ENCODE data around the gene LURAP1L. TPM values are rescaled to one million over a fixed set of nuclear protein-coding genes. Genes with fewer than 3 reads are reported as not detected.
A peak's percentile ranks its signal among the peaks of the same experiment; 100 is the strongest.

LURAP1L gene
- total and polyA plus RNA-seq, 2 of the 4 experiments (the other 2 are of a cell fraction): 6.1 to 10.6 TPM

DNA sequence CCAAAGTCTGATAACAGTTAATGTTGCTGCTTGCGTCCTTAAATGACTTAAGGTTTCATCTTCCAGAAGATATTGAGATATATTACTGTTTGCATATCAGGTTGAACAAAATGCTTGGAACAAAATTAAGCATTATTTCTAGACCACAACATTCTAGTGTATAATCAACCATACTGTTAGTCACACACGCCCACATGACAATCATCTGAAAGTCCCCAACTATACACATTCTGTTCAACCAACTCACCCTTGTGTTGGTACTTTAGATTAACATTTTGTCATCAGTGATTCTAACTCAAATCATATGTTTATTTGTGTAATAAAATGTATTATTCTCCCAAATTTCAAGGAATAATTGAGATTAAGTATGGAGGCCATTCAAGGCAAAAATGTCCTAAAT, 47.3 kb downstream of the LURAP1L start:
- Histone ChIP-seq H3K56ac (ENCODE audit: extremely low read depth, insufficient read depth, low read length) (no peak overlapping the region), H3K9me1 (ENCODE audit: insufficient read depth, low read length) (peaks cover 12% of the 10 kb centered on the region; the same call in 1 of the 2 replicates), H2AK5ac (ENCODE audit: low read depth, low read length) (no peak overlapping the region), H3K4ac (ENCODE audit: low read depth, low read length) (no peak overlapping the region), H2BK15ac (ENCODE audit: low read depth, low read length) (no peak overlapping the region), H2BK20ac (ENCODE audit: low read depth, low read length) (no peak overlapping the region), H3K4me2 (ENCODE audit: low read depth, low read length) (no peak overlapping the region), H3K9me3 (ENCODE audit: control insufficient read depth, insufficient read depth, low read length) (no peaks in the 10 kb centered on the region), H3K14ac (replicated peaks; ENCODE audit: low read depth, low read length) (no peak overlapping the region), H3K4me3 (ENCODE audit: insufficient read depth, low read depth, low read length) (no peak overlapping the region), H4K8ac (ENCODE audit: low read depth in 2 of 2, low read length in 2 of 2) (no peak overlapping the region), H4K20me1 (ENCODE audit: insufficient read depth, low read length) (no peaks in the 10 kb centered on the region), H3K27ac (ENCODE audit: insufficient read depth, low read length) (no peak overlapping the region), H3K18ac (ENCODE audit: low read depth, low read length) (0 out of 2 replicates have a peak overlapping the region, but pooled peaks have one; percentile 16), H3K79me1 (ENCODE audit: low read depth in 1 of 2, low read length in 2 of 2) (peaks cover 4 to 21% of the 10 kb centered on the region in 2 experiments; a peak in 3 of 4 replicates), H4K91ac (ENCODE audit: insufficient read depth, low read depth, low read length) (no peak overlapping the region), H4K5ac (ENCODE audit: low read depth, low read length) (no peak overlapping the region), H2AFZ (replicated peaks; ENCODE audit: low read length, poor library complexity) (no peak overlapping the region), H3K27me3 (ENCODE audit: control insufficient read depth, insufficient read depth, low read length) (no peaks in the 10 kb centered on the region), H3K36me3 (ENCODE audit: control insufficient read depth, insufficient read depth, low read length) (peaks cover 12% of the 10 kb centered on the region), H3K9ac (ENCODE audit: low read depth, low read length) (no peak overlapping the region), H2AK9ac (replicated peaks; ENCODE audit: low read depth, low read length, poor library complexity) (no peak overlapping the region), H3K23ac (ENCODE audit: low read depth, low read length) (no peak overlapping the region), H2BK120ac (ENCODE audit: low read depth, low read length) (no peak overlapping the region), H2BK5ac (ENCODE audit: low read depth, low read length, poor library complexity, severe bottlenecking) (peak overlapping the region; percentile 25), H3K4me1 (ENCODE audit: control insufficient read depth, insufficient read depth, low read length) (peaks cover 13% of the 10 kb centered on the region)
- CTCF ChIA-PET: no interaction called here
- POLR2A ChIA-PET (ENCODE audit: unreplicated experiment): no interaction called here
- ATAC-seq (ENCODE audit: low read depth) (no peak), DNase-seq (peak; percentile 60)
- WGBS, 2 experiments (ENCODE audit: extremely low coverage in 2 of 2, insufficient read length in 1 of 2): no CpG with 5 or more reads among the region's 2 CpGs
- intact Hi-C loops (cut with micrococcal nuclease) (no loop called here), in situ Hi-C loops (cut with MboI; ENCODE audit: low sequenced_read_pairs) (no loop called here), dilution Hi-C loops (cut with HindIII; ENCODE audit: low sequenced_read_pairs, unreplicated experiment) (no loop called here)
- TF ChIP-seq RFX5 (IDR thresholded peaks at IDR 0.05; ENCODE audit: low read depth, low read length): no peak
- TF ChIP-seq, protein P1, sequence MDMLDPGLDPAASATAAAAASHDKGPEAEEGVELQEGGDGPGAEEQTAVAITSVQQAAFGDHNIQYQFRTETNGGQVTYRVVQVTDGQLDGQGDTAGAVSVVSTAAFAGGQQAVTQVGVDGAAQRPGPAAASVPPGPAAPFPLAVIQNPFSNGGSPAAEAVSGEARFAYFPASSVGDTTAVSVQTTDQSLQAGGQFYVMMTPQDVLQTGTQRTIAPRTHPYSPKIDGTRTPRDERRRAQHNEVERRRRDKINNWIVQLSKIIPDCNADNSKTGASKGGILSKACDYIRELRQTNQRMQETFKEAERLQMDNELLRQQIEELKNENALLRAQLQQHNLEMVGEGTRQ (IDR thresholded peaks at IDR 0.05; ENCODE audit: low read depth, low read length): no peak
- no peak for TF ChIP-seq RAD21 (IDR thresholded peaks at IDR 0.05; ENCODE audit: low read length)
- TF ChIP-seq MAZ (IDR thresholded peaks at IDR 0.05; ENCODE audit: borderline replicate concordance, low read depth, low read length): no peak
- TF ChIP-seq MXI1 (IDR thresholded peaks at IDR 0.05; ENCODE audit: borderline replicate concordance, low read depth, low read length): no peak
- no peak for TF ChIP-seq BHLHE40 (IDR thresholded peaks at IDR 0.05; ENCODE audit: low read depth, low read length)
- no peak for TF ChIP-seq POLR2A (IDR thresholded peaks at IDR 0.05; ENCODE audit: low read depth, low read length)
- no peak for TF ChIP-seq SMC3 (IDR thresholded peaks at IDR 0.05; ENCODE audit: low read depth, low read length)
- TF ChIP-seq FOS (IDR thresholded peaks at IDR 0.05; ENCODE audit: low read depth, low read length): no peak
- BruUV-seq (replicated peaks): no TSS peak

All from IMR-90 (cell line).